Measurements from ENCODE around the gene TTI1.

TTI1 gene

GRCh38 chr20:37958856-37959520 is 74.3 kb downstream of the TTI1 start:
- no peak for DNase-seq

DNA sequence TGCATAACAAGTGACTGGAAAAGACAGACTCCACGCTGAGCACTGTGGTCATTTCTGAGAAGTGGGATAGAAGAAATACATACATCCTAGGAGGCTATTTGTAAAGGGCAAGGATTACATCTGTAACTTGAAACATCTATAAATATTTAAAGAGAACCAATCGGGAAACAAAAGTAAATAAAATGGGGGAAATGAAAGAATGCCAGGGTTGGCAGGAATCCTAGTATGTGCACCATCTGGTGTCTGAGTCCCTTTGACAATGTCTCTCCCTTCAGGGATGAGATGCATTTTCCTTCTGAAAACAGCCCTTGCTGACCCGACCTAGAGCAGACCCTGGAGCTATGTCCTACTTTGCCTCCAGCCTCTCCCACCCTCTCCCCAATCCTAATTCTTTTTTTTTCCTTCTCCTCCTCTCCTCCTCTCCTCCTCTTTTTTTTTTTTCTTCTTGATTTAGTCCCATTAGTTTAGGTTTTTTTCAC is 77.1 kb downstream of the TTI1 start:
- DNase-seq = no peak

- DNase-seq = no peak
Observed at GRCh38 chr20:37955511-37955910, 77.7 kb downstream of the TTI1 start.

GRCh38 chr20:37954626-37955025 is 78.6 kb downstream of the TTI1 start:
- no peak for DNase-seq

GRCh38 chr20:37954190-37954589 is 79.1 kb downstream of the TTI1 start:
- DNase-seq = no peak

- no peak for DNase-seq
Observed at GRCh38 chr20:37948956-37949355, 84.3 kb downstream of the TTI1 start.

- DNase-seq = no peak
Observed at GRCh38 chr20:37947943-37948342, 85.3 kb downstream of the TTI1 start.

DNA sequence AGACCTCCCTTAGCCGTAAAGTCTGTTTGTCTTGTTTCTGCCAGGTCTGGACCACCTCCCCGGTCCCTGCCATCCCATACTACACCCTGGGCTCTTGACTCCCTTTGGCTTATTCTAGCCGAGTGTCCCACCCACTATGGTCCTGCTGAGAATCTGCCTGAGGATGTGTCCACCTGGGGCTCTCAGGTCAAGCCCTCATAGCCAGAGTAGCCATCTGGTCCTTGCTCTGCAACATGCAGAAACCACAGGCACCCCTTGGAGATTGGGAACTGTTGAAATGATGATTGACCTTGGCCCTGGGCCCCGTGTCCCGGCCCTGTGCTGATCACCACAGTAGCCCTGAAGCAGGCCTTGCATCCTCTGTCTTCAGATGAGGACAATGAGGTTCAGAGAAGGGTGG is 86.3 kb downstream of the TTI1 start:
- DNase-seq = no peak

DNA sequence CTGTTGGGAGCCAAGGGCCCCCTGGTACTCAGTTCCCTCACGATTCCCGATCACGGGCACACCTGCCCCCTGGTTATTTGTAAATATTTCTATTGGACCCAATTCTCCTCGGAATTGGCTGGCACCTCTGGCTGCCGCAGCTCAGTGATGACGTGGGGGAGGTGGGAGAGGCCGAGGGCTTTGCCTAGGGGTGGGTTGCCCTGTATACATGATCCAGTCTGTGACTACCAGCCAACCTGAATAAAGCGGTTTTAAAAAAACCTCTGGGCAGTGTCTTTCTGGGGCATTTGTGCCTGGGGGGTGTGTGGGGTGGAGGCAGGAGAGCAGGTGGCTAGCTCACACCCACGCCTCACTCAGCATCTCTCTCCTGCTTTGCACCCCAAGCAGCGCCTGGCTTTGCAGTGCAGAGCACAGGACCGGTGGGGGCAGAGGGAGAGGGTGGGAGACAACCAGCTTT is 88.1 kb downstream of the TTI1 start:
- no peak for DNase-seq

DNA sequence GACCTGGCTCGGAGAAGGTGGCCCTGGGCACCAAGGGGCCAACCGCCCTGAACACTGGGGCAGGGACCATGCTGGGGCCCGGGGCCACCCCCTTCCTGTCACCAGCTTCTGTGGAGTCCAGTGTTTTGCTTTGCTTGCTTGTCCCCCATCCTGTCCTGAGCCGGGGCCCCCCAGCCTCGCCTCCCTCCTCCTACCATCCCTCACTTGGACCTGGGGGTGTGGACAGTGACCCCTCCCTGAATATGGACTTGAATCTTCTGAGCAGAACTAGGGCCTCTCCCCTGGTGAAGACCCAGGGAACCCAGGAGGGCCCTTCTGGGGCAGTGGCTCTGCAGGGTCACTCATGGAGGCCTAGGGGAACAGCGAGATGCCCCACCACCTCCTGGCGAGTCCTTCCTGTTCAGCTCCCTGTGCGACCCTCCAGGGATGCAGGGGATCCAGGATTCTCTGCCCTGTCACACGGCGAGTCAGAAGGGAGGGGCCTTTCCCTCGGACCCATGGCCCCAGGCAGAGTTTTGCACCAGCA is 88.7 kb downstream of the TTI1 start:
- DNase-seq = no peak

GRCh38 chr20:37943501-37944455 is 89.5 kb downstream of the TTI1 start:
- DNase-seq = no peak

- no peak for DNase-seq
Observed at GRCh38 chr20:37943033-37943432, 90.2 kb downstream of the TTI1 start.

GRCh38 chr20:37941992-37942391 is 91.3 kb downstream of the TTI1 start:
- no peak for DNase-seq

- DNase-seq = no peak
Observed at GRCh38 chr20:37941332-37941731, 91.9 kb downstream of the TTI1 start.

DNA sequence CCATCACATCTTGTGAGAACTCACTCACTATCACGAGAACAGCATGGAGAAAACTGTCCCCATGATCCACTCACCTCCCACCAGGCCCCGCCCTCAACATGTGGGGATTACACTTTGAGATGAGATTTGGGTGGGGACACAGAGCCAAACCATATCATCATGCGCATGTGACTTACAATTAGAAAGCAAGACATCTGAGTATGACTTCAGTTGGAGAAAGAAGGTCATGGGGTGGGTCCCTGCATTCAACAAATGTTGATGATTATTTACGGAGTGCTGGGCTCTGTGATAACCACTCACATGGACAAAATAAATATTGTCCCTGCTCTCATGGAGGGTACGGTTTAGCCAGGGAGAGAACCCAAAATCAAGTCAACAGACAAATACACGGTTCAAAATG is 92.4 kb downstream of the TTI1 start:
- DNase-seq = no peak

GRCh38 chr20:37939701-37940560 is 93.3 kb downstream of the TTI1 start:
- DNase-seq = no peak

DNA sequence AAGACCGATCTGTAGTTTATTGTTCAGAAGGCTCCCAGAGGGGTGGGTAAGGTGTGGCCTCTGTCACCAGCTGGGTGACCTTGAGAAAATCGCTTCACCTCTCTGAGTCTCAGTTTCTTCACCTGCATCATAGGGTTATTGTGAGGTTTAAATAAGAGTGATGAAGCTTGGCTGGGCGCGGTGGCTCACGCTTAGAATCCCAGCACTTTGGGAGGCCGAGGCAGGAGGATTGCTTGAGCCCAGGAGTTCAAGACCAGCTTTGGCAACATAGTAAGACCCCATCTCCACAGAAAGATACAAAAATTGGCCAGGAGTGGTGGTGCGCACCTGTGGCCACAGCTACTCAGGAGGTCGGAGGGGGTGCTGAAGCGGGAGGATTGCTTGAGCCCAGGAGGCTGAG is 94.3 kb downstream of the TTI1 start:
- DNase-seq = no peak

- no peak for DNase-seq
Observed at GRCh38 chr20:37938181-37938750, 95.0 kb downstream of the TTI1 start.

DNA sequence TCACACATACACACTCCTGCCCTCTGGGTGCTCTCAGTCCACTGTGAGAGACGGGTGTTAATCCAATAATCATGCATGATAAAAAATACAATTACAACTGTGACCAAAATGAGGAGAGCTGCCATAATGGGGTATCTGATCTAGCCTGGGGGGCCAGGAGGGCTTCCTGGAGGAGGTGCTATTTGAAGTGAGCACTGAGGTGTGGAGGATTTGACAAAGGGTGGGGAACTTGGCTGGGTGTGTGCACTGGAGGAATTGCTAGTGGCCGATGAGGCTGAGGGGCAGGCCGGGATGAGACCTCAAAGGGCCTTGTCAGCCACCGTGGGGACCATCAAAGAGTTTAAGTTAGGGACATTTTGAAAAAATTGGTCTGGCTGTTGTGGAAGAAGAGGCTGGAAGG is 95.6 kb downstream of the TTI1 start:
- DNase-seq = no peak

DNA sequence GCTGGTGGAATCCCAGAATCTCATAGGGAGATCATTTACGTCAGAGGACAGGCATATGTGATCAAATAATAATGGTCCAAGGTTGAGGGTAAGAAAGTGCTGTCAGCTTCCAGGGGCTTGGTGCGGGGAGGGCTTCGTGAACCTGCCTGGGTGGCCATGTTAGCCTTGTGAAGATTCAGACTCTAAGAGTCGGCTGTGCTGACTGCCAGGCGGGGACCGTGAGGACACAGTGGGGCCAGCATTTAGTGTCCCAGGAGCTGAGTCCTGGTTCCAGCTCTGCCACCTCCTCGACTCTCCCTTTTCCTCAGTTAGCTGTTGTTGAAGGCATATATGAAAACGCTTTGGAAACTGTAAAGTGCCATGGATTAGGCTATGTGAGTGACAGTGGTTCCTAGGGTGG is 96.8 kb downstream of the TTI1 start:
- DNase-seq = no peak

DNA sequence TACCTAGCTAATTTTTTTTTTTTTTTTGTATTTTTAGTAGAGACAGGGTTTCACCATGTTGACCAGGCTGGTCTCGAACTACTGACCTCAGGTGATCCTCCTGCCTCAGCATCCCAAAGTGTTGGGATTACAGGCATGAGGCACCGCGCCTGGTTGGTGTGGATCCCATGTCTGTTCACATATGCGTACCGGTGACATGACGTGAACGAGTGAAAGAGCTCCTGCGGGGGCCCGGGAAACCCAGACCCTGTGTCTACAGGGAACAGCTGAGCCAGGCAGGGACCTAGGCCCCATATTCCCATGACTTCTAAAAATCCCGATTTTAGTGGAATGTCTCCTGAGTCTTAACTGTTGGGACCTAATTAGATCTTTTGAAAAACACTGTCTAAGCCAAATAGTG is 97.2 kb downstream of the TTI1 start:
- no peak for DNase-seq

GRCh38 chr20:37935435-37935834 is 97.8 kb downstream of the TTI1 start:
- no peak for DNase-seq
